Upper lobe of left lung (tissue), 4 donors: ENCODE measurements around the gene CENPP.

ENCODE experiments used
- POLR2A ChIP-seq, 4 donors: fragments of 450-650 bp; IDR thresholded peaks; one replicate each; pipeline ENCODE4 v1.5.1; 2016 to 2017; ENCODE audit warnings: antibody characterized with exemption in 4 of 4, mild to moderate bottlenecking in 2 of 4
- TF ChIP-seq, protein P1 (sequence below), 6 experiments: fragments of 450-650 bp in 4 of 6; fragments of 200-600 bp in 2 of 6; sonication (generic) in 2 of 6; IDR thresholded peaks; one replicate each; pipeline ENCODE4 v1.5.1; 2016 to 2019; ENCODE audit warnings: antibody characterized with exemption in 6 of 6

DNA sequence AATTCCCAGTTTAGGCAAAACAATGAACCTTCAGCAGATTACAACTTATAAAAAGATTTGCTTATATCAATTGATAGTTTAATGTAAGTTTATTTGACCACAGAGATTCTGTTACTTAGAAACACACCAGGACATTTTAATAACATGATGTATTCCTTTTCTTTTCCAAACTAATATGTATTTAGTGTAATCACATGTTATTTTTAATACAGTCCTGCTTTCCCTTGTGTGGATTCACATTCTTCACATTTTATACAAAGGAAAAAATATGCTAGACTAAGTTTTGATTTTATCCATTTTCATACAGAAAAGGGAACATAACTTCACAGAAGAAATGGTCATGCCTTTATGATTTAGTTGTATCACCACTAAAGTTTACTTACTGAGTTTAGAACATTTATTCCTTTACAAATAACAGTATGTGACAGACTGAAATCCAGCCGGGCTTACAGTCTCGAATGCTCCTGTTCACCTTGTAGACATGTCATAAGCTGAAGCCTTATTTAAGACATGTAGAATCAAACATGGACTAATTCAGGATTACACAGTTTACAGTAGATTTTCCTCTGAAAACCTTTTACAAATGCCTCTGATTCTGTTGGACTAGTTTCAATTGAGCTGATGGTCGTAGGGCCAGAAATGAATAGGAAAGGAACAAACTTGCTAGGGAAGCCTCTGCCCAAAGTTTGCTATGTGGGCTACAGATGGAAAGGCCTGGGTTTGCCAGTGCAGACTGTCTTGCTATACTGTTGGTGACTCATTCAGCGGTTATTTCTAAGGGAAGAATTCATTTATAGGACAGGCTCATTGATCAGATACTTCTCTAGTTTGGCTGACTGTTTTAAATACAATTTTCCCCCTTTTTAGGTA lies 163.2 kb downstream of the CENPP start:
- TF ChIP-seq, protein P1, sequence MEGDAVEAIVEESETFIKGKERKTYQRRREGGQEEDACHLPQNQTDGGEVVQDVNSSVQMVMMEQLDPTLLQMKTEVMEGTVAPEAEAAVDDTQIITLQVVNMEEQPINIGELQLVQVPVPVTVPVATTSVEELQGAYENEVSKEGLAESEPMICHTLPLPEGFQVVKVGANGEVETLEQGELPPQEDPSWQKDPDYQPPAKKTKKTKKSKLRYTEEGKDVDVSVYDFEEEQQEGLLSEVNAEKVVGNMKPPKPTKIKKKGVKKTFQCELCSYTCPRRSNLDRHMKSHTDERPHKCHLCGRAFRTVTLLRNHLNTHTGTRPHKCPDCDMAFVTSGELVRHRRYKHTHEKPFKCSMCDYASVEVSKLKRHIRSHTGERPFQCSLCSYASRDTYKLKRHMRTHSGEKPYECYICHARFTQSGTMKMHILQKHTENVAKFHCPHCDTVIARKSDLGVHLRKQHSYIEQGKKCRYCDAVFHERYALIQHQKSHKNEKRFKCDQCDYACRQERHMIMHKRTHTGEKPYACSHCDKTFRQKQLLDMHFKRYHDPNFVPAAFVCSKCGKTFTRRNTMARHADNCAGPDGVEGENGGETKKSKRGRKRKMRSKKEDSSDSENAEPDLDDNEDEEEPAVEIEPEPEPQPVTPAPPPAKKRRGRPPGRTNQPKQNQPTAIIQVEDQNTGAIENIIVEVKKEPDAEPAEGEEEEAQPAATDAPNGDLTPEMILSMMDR (IDR thresholded peaks at IDR 0.05): no peak
- no peak for TF ChIP-seq POLR2A (IDR thresholded peaks at IDR 0.05)
